ENCODE data around the gene PKNOX2.

The PKNOX2 gene

DNA sequence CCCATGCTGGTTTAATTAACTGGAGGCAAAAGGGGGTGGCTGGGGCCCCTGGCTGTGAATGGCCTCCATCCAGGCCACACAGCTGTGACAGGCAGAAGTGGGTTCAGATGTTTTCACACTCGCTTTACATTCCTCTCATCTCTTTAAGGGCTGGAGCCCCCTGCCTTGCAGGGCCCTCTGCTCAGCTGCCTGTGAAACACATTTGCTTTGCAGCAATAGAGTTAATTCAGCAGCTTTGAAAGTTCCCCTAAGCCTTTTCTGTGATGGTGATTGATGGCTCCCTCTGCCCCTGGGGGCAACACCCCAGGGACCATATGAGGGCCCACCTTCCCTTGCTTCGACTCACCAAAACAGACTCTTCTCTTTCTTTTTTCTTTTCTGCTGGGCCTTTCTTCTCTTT is 192.2 kb downstream of the PKNOX2 start:
- H3K4me1 ChIP-seq (ENCODE audit: low read length): no peaks in the 10 kb centered on the region

GRCh38 chr11:125357551-125357950 is 193.0 kb downstream of the PKNOX2 start:
- Histone ChIP-seq H3K4me3 (ENCODE audit: low read length) (no peak overlapping the region), H3F3A (ENCODE audit: insufficient read depth, low read length) (no peaks in the 10 kb centered on the region), H3K9me2 (replicated peaks; ENCODE audit: insufficient read depth, low read length) (no peaks in the 10 kb centered on the region), H3K79me2 (ENCODE audit: low read length) (no peaks in the 10 kb centered on the region), H3K9ac (ENCODE audit: low read length) (no peak overlapping the region), H3K27me3 (replicated peaks; ENCODE audit: insufficient read depth, low read length) (no peaks in the 10 kb centered on the region; the same call in 1 of the 2 replicates), H2AFZ (ENCODE audit: low read length) (no peak overlapping the region), H4K20me1 (ENCODE audit: insufficient read depth, low read length) (no peaks in the 10 kb centered on the region), H3K36me3 (replicated peaks; ENCODE audit: insufficient read depth, low read length) (no peaks in the 10 kb centered on the region), H3K9me3 (replicated peaks; ENCODE audit: insufficient read depth, low read length) (no peaks in the 10 kb centered on the region), H3K4me2 (ENCODE audit: low read depth, low read length) (no peak overlapping the region), H3K4me1 (ENCODE audit: low read length) (no peaks in the 10 kb centered on the region), H3K27ac (ENCODE audit: low read length) (no peak overlapping the region)
- DNase-seq: no peak
- TF ChIP-seq EZH2 (optimal IDR thresholded peaks at IDR 0.05; ENCODE audit: low read depth, low read length) (no peak), CTCF (IDR thresholded peaks at IDR 0.05; ENCODE audit: low read length) (no peak), EZH2phosphoT487 (IDR thresholded peaks at IDR 0.05; ENCODE audit: low read length) (no peak)

More for the DNA sequence above, 192.2 kb downstream of the PKNOX2 start:
- no peak for DNase-seq
- Histone ChIP-seq H2AFZ (ENCODE audit: low read length) (no peak overlapping the region), H3K9me2 (replicated peaks; ENCODE audit: insufficient read depth, low read length) (no peaks in the 10 kb centered on the region), H3K9me3 (replicated peaks; ENCODE audit: insufficient read depth, low read length) (no peaks in the 10 kb centered on the region), H3K4me2 (ENCODE audit: low read depth, low read length) (no peak overlapping the region), H3F3A (ENCODE audit: insufficient read depth, low read length) (no peaks in the 10 kb centered on the region), H3K27me3 (replicated peaks; ENCODE audit: insufficient read depth, low read length) (no peaks in the 10 kb centered on the region; the same call in 1 of the 2 replicates), H3K79me2 (ENCODE audit: low read length) (no peaks in the 10 kb centered on the region), H3K36me3 (replicated peaks; ENCODE audit: insufficient read depth, low read length) (no peaks in the 10 kb centered on the region), H3K4me3 (ENCODE audit: low read length) (no peak overlapping the region), H3K9ac (ENCODE audit: low read length) (no peak overlapping the region), H4K20me1 (ENCODE audit: insufficient read depth, low read length) (no peaks in the 10 kb centered on the region), H3K27ac (ENCODE audit: low read length) (no peak overlapping the region)
- TF ChIP-seq CTCF (IDR thresholded peaks at IDR 0.05; ENCODE audit: low read length) (no peak), EZH2phosphoT487 (IDR thresholded peaks at IDR 0.05; ENCODE audit: low read length) (no peak), EZH2 (optimal IDR thresholded peaks at IDR 0.05; ENCODE audit: low read depth, low read length) (no peak)

DNA sequence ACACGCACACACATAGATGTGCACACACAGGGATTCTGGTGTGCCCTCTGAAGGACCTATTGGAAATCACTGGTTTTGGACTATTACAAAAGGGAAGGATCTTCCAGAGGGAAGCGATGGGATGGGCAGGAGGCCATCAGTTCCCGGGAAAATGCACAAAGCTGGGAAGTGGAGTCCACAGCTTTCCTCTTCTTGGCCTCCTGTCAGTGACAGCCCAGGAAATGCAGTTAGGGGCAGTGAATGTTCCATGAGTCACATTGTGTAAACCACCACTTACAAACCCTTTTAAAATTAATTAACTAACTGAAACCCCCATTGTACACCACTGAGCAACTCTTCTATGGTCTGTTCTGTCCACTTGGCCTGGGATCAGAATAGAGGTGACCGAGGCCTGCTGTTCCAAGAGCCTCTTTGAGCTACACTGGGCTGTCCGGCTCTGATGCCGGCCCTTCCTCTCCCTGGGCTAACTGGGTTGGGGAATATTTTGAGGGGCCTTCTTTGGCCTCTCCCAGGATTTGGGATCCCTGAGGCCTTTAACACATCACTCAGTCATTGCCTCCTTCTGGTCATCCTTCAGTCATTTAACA is 193.8 kb downstream of the PKNOX2 start:
- no peaks in the 10 kb centered on the region for H3K9me3 ChIP-seq (replicated peaks; ENCODE audit: insufficient read depth, low read length)

More for the DNA sequence above, 193.8 kb downstream of the PKNOX2 start:
- H2AFZ ChIP-seq (ENCODE audit: low read length): no peak overlapping the region
- no peaks in the 10 kb centered on the region for H4K20me1 ChIP-seq (ENCODE audit: insufficient read depth, low read length)
- H3K4me1 ChIP-seq (ENCODE audit: low read length): no peaks in the 10 kb centered on the region
- TF ChIP-seq EZH2 (optimal IDR thresholded peaks at IDR 0.05; ENCODE audit: low read depth, low read length): no peak
- no peak for TF ChIP-seq EZH2phosphoT487 (IDR thresholded peaks at IDR 0.05; ENCODE audit: low read length)
- TF ChIP-seq CTCF (IDR thresholded peaks at IDR 0.05; ENCODE audit: low read length): no peak
- no peak overlapping the region for H3K9ac ChIP-seq (ENCODE audit: low read length)
- no peak for DNase-seq
- H3K4me2 ChIP-seq (ENCODE audit: low read depth, low read length): no peak overlapping the region
- no peaks in the 10 kb centered on the region for H3K36me3 ChIP-seq (replicated peaks; ENCODE audit: insufficient read depth, low read length)
- H3K79me2 ChIP-seq (ENCODE audit: low read length): no peaks in the 10 kb centered on the region
- no peaks in the 10 kb centered on the region for H3F3A ChIP-seq (ENCODE audit: insufficient read depth, low read length)
- no peaks in the 10 kb centered on the region for H3K9me2 ChIP-seq (replicated peaks; ENCODE audit: insufficient read depth, low read length)
- no peak overlapping the region for H3K4me3 ChIP-seq (ENCODE audit: low read length)
- no peak overlapping the region for H3K27ac ChIP-seq (ENCODE audit: low read length)
- no peaks in the 10 kb centered on the region for H3K27me3 ChIP-seq (replicated peaks; ENCODE audit: insufficient read depth, low read length)
